Urinary bladder (tissue), 4 donors: ENCODE results near the gene PGA5. TPM values are rescaled to one million over a fixed set of nuclear protein-coding genes. Genes with fewer than 3 reads are reported as not detected.
"Not testable (repeated sequence)": the region's sequence is repeated elsewhere in the genome, so short reads cannot be mapped to it uniquely, and the experiment has no call there.

ENCODE experiments used
- DNase-seq: peaks from one replicate; pipeline ENCODE4 v3.0.0-alpha.2; 2015; ENCODE audit errors: extremely low spot score
- H3K27ac ChIP-seq: one replicate; pipeline ENCODE4 v1.5.1; 2013; ENCODE audit warnings: low read depth, mild to moderate bottlenecking, moderate library complexity
- H3K36me3 ChIP-seq: one replicate; pipeline ENCODE4 v1.6.1; 2013; ENCODE audit warnings: mild to moderate bottlenecking, moderate library complexity; ENCODE audit not compliant: insufficient read depth
- H3K4me1 ChIP-seq: one replicate; pipeline ENCODE4 v1.6.1; 2013; ENCODE audit warnings: mild to moderate bottlenecking, moderate library complexity; ENCODE audit not compliant: insufficient read depth
- H3K4me3 ChIP-seq: one replicate; pipeline ENCODE4 v1.5.1; 2013; ENCODE audit warnings: low read depth, low read length
- WGBS: extraction: QIAGEN DNeasy Blood & Tissue Kit; methylation state at CpG from one replicate; pipeline ENCODE4 v1.1.7; 2013; 5-methylcytosine and 5-hydroxymethylcytosine counted together
- polyA plus RNA-seq: library from polyadenylated mRNA; stranded (reverse); fragments of 200-250 nt; gene quantifications from one replicate; pipeline ENCODE4 v1.2.3, GENCODE V29; 2013
- total RNA-seq: library from RNA; depleted of rRNA; stranded (reverse); fragments of >200 nt; gene quantifications from one replicate; pipeline ENCODE4 v1.2.3, GENCODE V29; 2014
- donor health status: healthy with polysubstance abuse.
- donor health status: healthy.

The PGA5 gene
- total RNA-seq, result 0.69 TPM
- 0.38 TPM for polyA plus RNA-seq

DNA sequence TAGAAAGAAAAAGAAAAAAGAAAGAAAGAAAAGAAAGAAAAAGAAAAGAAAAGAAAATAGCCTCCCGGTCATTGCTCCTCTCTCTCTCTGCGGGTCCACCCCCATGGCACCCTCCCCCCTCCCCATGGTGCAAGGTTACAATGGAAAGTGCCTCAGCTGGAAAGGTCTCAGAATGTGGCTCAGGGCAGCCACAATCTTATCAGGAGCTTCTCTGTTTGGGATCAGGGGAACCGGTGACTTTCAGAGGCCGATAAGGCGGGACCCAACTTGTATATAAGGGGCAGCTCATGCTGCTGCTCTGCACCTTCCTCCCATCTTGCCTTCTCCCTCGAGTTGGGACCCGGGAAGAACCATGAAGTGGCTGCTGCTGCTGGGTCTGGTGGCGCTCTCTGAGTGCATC is at the start of gene PGA5:
Gene PGA5, plus strand, starts transcription at position 301 of the 400 bp plus-strand sequence. Its CDS starts 52 bp downstream, at position 353.
- WGBS, result no CpG with 5 or more reads among the region's 8 CpGs

DNA sequence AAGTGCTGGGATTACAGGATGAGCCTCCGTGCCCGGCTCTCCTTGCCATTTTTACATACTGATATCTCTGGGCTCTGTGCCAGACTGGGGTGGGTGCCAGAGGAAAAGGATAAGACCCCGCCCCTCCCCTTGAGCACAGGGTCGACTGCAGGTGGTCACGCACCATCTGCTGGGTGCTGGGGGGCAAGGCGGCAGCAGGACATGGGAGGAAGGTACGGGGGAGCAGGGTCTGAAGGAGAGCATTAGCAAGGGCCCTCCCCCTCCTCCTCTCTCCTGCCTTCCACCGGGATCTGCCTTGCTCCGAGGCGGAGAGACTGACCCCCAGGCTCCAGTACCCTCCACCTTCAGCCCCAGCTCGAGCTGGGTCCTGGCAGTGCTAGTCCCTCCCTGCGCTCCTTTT is 47.4 kb upstream of the PGA5 start:
- no peak overlapping the region for H3K4me3 ChIP-seq
- WGBS, result 28% methylated on average over 12 of the region's 12 CpGs
- DNase-seq, result no peak
- H3K27ac ChIP-seq, result no peak overlapping the region
- H3K4me1 ChIP-seq, result no peaks in the 10 kb centered on the region
- H3K36me3 ChIP-seq, result no peaks in the 10 kb centered on the region

More for the DNA sequence above, at the start of gene PGA5:
- not testable (repeated sequence) for H3K27ac ChIP-seq, H3K4me1 ChIP-seq, H3K4me3 ChIP-seq, H3K36me3 ChIP-seq, DNase-seq

DNA sequence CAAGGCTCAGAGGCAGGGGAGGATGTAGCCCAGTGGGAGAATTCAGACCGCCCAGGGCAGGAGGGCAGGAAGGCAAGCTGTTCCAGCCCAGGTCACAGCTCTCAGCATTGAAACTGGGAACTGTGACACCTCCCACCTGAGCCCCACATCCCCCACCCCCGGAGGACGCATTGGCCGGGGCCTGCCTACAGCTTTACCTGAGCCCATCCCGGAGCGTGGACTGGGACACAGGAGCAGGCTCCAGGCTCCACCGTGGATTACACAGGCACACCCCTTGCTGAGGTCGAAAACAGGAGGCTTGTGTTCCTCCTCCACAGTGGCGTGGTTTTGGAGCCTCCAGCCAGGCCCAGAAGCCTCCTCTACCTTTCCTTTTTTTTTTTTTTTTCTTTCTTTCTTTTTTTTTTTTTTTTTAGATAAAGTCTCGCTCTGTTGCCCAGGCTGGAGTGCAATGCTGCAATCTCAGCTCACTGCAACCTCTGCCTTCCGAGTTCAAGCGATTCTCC is 46.8 kb upstream of the PGA5 start:
- H3K36me3 ChIP-seq, result no peaks in the 10 kb centered on the region
- no peak for DNase-seq
- WGBS, result 64% methylated on average over 12 of the region's 12 CpGs

GRCh38 chr11:61194981-61195695 is 45.8 kb upstream of the PGA5 start:
- no peaks in the 10 kb centered on the region for H3K36me3 ChIP-seq
- no peaks in the 10 kb centered on the region for H3K4me1 ChIP-seq
- WGBS, result 70% methylated on average over 7 of the region's 7 CpGs
- no peak overlapping the region for H3K27ac ChIP-seq
- H3K4me3 ChIP-seq, result no peak overlapping the region
- DNase-seq, result no peak

More for the DNA sequence above, 46.8 kb upstream of the PGA5 start:
- Histone ChIP-seq H3K4me1 (no peaks in the 10 kb centered on the region), H3K4me3 (no peak overlapping the region), H3K27ac (no peak overlapping the region)

- 67% methylated on average over 7 of the region's 7 CpGs for WGBS
- no peak overlapping the region for H3K4me3 ChIP-seq
- no peaks in the 10 kb centered on the region for H3K4me1 ChIP-seq
- H3K27ac ChIP-seq, result no peak overlapping the region
- H3K36me3 ChIP-seq, result no peaks in the 10 kb centered on the region
- no peak for DNase-seq
Measured at GRCh38 chr11:61195719-61196118, 45.3 kb upstream of the PGA5 start.

GRCh38 chr11:61198361-61198760 is 42.6 kb upstream of the PGA5 start:
- DNase-seq, result no peak
- Histone ChIP-seq H3K27ac (no peak overlapping the region), H3K4me1 (no peaks in the 10 kb centered on the region), H3K4me3 (no peak overlapping the region), H3K36me3 (no peaks in the 10 kb centered on the region)
- WGBS, result 79% methylated on average over 6 of the region's 6 CpGs

GRCh38 chr11:61198948-61199523 is 41.9 kb upstream of the PGA5 start:
- DNase-seq, result no peak
- 85% methylated on average over 4 of the region's 4 CpGs for WGBS

DNA sequence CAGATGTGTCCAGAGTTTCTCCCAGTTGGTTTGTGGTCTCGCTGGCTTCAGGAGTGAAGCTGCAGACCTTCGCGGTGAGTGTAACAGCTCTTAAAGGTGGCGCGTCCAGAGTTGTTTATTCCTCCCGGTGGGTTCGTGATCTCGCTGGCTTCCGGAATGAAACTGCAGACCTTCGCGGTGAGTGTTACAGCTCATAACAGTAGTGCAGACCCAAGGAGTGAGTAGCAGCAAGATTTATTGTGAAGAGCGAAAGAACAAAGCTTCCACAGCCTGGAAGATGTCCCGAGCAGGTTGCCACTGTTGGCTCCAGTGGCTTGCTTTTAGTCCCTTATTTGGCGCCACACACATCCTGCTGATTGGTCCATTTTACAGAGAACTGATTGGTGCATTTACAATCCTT is 39.5 kb upstream of the PGA5 start:
- no peaks in the 10 kb centered on the region for H3K36me3 ChIP-seq
- no peaks in the 10 kb centered on the region for H3K4me1 ChIP-seq
- 88% methylated on average over 14 of the region's 14 CpGs for WGBS
- no peak overlapping the region for H3K4me3 ChIP-seq
- no peak for DNase-seq
- H3K27ac ChIP-seq, result no peak overlapping the region

More at GRCh38 chr11:61198948-61199523, 41.9 kb upstream of the PGA5 start:
- H3K4me3 ChIP-seq, result no peak overlapping the region
- H3K27ac ChIP-seq, result no peak overlapping the region
- H3K36me3 ChIP-seq, result no peaks in the 10 kb centered on the region
- no peaks in the 10 kb centered on the region for H3K4me1 ChIP-seq

DNA sequence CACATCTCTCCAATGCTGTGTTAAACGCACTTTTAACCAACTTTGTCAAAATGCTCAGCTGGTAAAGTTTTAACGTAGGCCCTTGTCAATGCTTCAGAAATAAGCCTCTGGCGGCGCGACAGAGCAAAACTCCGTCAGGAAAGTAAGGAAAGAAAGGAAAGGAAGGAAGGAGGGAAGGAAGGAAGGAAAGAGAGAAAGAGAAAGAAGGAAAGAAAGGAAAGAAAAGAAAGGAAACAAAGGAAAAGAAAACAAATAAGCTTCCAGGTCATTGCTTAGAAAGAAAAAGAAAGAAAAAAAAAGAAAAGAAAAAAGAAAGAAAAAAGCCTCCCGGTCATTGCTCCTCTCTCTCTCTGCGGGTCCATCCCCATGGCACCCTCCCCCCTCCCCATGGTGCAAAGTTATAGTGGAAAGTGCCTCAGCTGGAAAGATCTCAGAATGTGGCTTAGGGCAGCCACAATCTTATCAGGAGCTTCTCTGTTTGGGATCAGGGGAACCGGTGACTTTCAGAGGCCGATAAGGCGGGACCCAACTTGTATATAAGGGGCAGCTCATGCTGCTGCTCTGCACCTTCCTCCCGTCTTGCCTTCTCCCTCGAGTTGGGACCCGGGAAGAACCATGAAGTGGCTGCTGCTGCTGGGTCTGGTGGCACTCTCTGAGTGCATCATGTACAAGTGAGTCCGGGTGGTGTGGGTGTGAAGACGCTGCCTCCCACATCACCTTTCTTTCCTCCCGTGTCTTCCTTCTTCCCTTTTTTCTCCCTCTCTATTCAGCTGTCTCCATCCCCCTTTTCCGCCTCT is 37.8 kb upstream of the PGA5 start, which contains the start of gene PGA3:
Gene PGA3, plus strand, starts transcription at position 566 of the 797 bp plus-strand sequence. Its CDS starts 50 bp downstream, at position 616.
- H3K4me3 ChIP-seq, H3K27ac ChIP-seq, DNase-seq, H3K4me1 ChIP-seq, H3K36me3 ChIP-seq: not testable (repeated sequence)
- 54% methylated on average over 17 of the region's 18 CpGs for WGBS

GRCh38 chr11:61203873-61204272 is 37.1 kb upstream of the PGA5 start:
- H3K27ac ChIP-seq, DNase-seq, H3K36me3 ChIP-seq, H3K4me1 ChIP-seq, H3K4me3 ChIP-seq: not testable (repeated sequence)
- 80% methylated on average over 2 of the region's 5 CpGs for WGBS

- H3K36me3 ChIP-seq, H3K4me3 ChIP-seq, H3K27ac ChIP-seq, DNase-seq, H3K4me1 ChIP-seq: not testable (repeated sequence)
- 55% methylated on average over 14 of the region's 14 CpGs for WGBS
Measured at GRCh38 chr11:61204502-61205059, 36.4 kb upstream of the PGA5 start.

GRCh38 chr11:61207636-61208310 is 33.2 kb upstream of the PGA5 start:
- not testable (repeated sequence) for H3K4me3 ChIP-seq, H3K36me3 ChIP-seq, H3K27ac ChIP-seq, H3K4me1 ChIP-seq, DNase-seq
- no CpG with 5 or more reads among the region's 9 CpGs for WGBS

- DNase-seq, H3K36me3 ChIP-seq, H3K4me1 ChIP-seq, H3K4me3 ChIP-seq, H3K27ac ChIP-seq: not testable (repeated sequence)
- no CpG with 5 or more reads among the region's 6 CpGs for WGBS
Measured at GRCh38 chr11:61210629-61211028, 30.3 kb upstream of the PGA5 start.
